Stimulated activated CD4-positive, alpha-beta T cell treated with anti-CD3 and anti-CD28 coated beads, Interleukin-15, amount 100 ng/mL, for 1 hour (primary cell): ENCODE measurements around the gene ARHGEF17.

Experiments used
- DNase-seq, 2 donors: peaks; one replicate each; pipeline ENCODE4 v3.0.0-alpha.2; 2020; ENCODE audit warnings: low read depth in 1 of 2, low spot score in 1 of 2

ARHGEF17 gene

DNA sequence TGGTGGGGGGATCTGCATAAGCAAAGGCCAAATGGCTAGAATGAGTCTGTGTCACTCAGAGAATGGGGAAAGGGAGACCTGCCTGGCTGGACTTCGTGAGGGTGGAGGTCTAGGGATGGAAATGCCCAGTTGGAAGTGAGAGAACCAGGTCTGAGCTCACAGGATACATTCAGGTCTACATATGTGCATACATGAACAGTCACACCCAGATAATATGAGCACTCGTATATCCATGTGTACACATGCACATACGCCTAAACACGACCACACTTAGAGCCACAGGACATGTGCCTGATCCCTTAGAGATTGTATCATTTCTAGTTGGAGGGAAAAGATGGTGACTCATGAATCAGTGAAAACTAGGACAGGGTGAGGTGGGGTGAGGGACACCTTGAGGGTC is 47.0 kb downstream of the ARHGEF17 start:
- no peak for DNase-seq

DNA sequence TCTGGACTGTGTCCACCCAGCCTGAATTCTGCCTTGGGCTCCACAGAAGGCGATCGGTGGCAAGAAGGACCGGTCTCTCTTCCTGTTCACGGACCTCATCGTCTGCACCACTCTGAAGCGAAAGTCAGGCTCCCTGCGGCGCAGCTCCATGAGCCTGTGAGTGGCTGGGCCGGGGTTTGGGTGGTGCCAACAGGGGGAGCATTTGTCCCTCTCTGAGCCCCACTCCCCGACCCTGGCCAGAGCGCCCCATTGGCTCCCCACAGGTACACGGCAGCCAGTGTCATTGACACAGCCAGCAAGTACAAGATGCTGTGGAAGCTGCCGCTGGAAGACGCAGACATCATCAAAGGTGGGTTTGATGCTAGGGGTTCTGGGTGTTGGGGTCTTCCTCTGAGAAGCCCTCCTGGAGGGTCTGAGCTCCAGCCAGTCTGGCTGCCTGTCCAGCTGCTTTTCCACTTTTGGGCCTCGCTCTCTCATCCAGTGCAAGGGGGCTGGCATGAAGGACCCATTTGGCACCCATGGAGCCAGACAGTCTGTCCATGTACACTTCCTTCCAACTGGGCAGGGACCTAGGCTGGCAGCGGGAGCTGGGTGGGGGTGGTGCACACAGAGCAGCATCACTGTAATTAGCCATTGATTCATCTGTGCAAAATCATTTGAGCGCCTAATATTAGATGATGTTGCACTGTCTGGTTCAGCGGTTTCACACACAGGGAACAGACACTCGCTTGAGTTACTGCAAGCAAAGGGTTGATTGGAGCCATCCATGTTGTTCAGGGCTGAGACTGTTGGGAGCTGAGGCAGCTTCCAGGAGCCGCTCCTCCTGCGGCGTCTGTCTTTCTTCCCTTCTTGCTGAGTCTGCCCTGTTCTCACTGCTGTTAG is 49.1 kb downstream of the ARHGEF17 start:
- no peak for DNase-seq

DNA sequence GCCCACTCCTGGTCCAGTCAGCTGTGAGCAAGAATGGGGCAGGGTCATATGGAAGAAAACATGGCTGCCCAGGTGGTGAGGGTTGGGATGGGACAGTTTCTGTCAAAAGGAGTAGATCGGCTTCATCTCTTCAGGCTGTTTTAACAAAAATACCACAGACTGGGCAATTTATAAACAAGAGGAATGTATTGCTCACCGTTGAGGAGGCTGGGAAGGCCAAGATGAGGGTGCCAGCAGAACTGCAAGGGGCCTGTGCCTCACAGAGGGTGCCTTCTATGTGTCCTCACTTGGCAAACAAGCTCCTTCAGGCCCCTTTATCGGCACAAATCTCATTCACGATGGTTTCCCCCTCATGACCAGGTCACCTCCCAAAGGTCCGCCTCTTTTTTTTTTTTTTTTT is 50.0 kb downstream of the ARHGEF17 start:
- no peak for DNase-seq

DNA sequence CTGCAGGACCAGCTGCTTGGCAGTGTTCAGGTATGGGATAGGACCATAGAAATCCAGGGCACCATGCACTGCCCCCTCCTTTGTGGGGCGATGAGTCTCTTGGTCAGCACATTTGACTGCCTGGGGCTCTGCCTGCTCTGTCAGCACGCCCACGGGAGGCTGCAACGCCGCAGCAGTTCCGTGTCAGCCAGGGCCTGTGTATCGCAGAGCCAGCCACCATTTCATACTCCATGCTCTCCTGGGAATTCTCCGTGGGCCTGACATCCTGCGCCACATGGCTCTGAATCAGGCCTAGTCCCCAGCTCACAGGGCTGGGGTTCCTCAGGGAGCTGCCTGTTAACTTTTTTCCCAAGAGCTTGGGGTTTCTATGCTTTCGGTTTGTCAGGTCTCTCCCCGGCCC is 51.3 kb downstream of the ARHGEF17 start:
- no peak for DNase-seq

DNA sequence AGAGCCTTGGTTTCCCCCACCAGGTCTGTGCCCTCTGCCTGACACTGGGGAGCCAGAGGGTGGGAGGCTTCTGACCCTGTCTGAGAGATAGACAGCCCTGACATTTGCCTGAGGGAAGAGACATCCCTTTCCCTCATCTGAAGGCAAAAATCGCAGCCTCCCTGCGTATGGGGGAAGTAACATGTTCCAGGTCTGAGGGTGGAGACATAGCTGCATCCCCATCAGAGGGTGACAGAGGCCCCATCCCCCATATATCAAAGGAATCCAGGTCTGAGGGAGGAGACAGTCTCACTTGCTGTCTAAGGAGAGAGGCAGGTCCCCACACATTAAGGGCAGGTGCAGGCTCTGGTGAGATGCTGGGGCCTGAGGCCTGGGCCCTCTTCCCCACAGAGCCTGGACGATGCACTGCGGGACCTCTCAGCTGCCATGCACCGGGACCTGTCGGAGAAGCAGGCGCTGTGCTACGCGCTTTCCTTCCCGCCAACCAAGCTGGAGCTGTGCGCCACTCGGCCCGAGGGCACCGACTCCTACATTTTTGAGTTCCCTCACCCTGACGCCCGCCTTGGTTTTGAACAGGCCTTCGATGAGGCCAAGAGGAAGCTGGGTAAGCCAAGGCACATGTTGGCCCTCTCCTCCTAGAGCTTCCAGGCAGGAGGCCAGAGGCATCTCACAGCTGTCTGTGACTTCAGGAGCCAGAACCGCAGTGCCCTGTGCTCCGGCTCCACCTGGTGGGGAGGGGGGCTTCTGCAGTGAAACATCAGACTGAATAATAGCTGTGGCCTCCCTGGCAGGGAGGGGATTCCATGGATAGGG is 52.1 kb downstream of the ARHGEF17 start:
- DNase-seq = peak in 1 of 2 donors; percentile 25

DNA sequence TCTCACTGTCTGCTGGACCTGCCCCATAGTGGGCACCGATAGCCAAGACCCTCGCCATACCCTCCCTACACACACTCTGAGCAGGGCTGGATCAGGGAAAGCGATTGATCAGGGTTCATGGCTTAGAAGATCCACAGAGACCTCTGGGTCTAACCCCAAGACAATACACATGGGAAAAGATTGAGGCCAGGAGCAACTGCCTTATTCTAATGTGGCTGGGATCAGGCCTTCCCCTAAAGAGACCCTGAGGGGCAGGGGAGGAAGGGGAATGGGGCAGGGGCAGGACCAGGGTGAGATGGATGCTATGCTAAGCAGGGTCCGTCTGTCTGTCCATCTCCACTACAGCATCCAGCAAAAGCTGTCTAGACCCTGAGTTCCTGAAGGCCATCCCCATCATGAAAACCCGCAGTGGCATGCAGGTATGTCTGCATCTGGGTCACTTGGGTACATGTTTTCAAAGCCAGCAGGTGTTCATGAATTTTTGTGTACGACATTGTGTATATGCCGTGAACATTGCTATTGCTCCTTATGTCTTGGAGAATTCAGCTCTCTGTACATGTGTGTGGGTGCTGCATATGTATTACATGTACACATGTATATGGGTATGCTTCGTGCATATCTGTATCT is 52.8 kb downstream of the ARHGEF17 start:
- no peak for DNase-seq

GRCh38 chr11:73361953-73362776 is 54.1 kb downstream of the ARHGEF17 start:
- DNase-seq = no peak

GRCh38 chr11:73363147-73363546 is 55.1 kb downstream of the ARHGEF17 start:
- no peak for DNase-seq

GRCh38 chr11:73365352-73366264 is 57.5 kb downstream of the ARHGEF17 start:
- no peak for DNase-seq

- no peak for DNase-seq
These were observed 58.2 kb downstream of the ARHGEF17 start for GRCh38 chr11:73366265-73366610.

DNA sequence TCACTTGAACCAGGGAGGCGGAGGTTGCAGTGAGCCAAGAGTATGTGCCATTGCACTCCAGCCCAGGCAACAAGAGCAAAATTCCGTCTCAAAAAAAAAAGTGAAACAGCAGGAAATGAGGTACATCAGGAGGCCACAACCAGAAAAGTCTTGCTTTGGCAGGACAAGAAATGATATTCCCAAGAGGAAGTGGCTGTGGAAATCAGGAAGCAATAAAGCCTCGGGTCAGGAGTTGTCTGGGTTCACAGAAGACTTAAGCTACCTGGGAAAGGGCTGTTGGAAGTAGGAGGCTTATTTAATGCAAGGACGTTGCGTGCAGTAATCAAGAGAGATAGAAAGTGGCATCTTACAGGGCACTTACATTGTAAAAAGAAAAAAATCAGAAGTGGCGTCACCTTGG is 58.9 kb downstream of the ARHGEF17 start:
- DNase-seq = no peak

DNA sequence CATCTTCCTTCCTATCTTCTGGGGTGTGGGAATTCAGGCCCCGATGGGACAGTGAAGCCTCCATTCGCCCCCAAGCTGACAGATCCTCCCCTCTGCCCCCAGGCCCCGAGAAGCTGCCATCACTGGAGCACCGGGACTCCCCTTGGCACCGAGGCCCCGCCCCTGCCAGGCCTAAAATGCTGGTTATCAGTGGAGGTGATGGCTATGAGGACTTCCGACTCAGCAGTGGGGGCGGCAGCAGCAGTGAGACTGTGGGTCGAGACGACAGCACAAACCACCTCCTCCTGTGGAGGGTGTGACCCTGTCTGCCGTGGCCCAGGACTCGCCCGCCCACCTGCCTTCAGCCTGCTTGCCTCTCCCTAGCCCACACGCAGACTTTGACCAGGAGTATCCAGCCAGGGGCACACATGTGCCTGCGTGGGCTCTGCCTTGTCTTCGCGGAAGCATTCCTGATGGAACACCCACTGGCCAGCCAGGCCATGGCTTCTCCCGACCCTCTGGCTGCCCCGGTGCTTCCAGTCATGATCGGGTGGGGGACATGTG is 59.5 kb downstream of the ARHGEF17 start:
- DNase-seq = no peak

- no peak for DNase-seq
These were observed 64.4 kb downstream of the ARHGEF17 start for GRCh38 chr11:73372375-73372993.

DNA sequence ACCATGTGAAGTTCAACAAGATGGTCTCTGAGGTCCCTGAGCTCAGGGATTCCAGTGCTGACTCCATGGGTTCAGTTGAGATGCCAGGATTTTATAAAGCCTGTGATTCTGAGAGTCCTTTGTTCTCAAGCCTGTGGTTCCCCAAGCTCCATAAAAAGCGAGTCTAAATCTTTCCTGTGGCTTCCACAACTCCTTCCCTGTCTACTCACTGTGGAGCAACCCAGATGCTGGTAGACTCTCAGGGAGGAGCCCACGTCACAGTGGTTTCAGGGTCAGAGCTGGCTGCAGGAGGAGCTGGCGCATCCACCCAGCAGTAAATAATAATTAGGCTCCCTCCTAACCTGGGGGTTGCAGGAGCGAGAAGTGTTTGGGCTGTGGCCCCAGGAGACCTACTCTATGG is 66.1 kb downstream of the ARHGEF17 start:
- DNase-seq = no peak

DNA sequence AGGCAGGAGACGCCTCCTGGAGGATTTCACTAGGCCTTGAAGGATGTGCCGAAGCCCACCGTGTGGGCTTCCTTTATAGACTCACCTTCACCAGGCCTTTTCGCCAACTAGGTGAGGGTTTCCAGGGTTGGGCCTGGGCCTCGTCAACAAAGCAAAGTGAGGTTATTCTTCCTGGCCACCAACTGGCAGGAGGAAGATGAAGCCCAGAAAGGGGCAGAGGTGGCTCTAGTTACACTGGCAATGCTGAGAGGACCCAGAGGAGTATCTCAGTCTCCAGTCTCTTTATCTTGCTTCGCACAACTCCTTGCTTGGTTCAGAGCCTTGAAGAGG is 67.7 kb downstream of the ARHGEF17 start:
- no peak for DNase-seq

- DNase-seq = peak; percentile 89 to 96
These were observed 68.2 kb downstream of the ARHGEF17 start, which contains the start of gene RELT for GRCh38 chr11:73376160-73376802. RELT (plus strand) TSS chr11:73376399; CDS start chr11:73389137, 12,738 bp downstream.

DNA sequence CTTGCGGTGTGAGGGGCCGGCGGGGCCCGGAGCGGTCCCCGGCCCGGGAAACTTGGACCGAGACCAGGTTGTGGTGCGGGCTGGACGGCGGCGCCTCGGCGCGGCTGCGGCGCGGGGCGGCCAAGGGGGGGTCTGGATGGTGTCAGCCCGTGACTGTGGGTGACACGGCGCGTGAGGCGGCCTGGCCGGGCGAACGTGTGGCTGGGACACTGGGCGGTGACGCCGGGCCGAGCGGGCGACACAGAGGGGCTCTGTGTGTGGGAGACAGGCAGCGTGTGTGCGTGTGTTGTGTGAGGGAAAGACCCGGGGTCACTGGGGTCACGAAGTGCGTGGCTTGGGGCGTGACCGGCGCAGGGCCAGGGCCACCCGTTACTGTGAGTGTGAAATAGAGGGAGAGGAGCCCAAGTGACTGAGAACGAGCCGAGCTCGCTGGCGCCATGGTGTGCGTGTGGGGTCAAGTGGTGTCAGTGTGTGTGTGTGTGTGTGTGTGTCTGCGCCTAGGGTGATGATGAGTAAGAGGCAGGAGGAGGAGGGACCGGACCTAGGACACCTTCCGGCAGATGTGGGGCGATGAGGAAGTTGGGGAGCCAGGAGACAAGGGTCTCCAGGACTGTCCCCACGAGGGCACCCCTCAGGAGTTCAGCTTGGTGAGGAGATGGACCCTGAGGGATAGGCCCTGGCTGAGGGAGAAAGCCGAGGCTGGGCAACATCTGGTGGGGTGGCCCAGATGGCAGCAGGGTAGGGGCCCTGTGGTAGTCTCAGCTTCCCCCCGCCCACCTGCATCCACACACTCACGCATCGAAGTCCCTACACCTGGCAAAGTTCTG is 68.9 kb downstream of the ARHGEF17 start:
- DNase-seq = peak; percentile 17 to 35
